ENCODE data around the gene PYM1.
"Not testable (repeated sequence)": the region's sequence is repeated elsewhere in the genome, so short reads cannot be mapped to it uniquely, and the experiment has no call there.

- not testable (repeated sequence) for TF ChIP-seq CTCF (IDR thresholded peaks at IDR 0.05 in 2 of 3, conservative IDR thresholded peaks at IDR 0.05 in 1 of 3; ENCODE audit: borderline replicate concordance in 1 of 3, insufficient read depth in 1 of 3, low read depth in 2 of 3, low read length in 2 of 3); REST (IDR thresholded peaks at IDR 0.05; ENCODE audit: low read depth); POLR2A (IDR thresholded peaks at IDR 0.05; ENCODE audit: borderline replicate concordance, extremely low read depth, insufficient read depth, insufficient read length)
Observed at GRCh38 chr12:55919032-55919431, 8.7 kb downstream of the PYM1 start.

Data from HCT116 (cell line).